HepG2 (cell line): Measurements from ENCODE around the gene CCL5. TPM values are rescaled to one million over a fixed set of nuclear protein-coding genes. Genes with fewer than 3 reads are reported as not detected.

Experiments used
- ATAC-seq: fragments of 200-7000 bp; cut with Tn5 transposase; 3 replicates; pipeline ENCODE4 v1.9.1; 2020; ENCODE audit warnings: mild to moderate bottlenecking, moderate library complexity
- BruUV-seq: library from RNA; stranded (reverse); fragments of 400-500 nt; replicated peaks from 2 replicates; lab custom pipeline; 2021; lab: Mats Ljungman, UMichigan
- CTCF ChIA-PET: fragments of 300-600 bp; formaldehyde crosslinking; extraction: SDS; loops from one replicate; lab custom pipeline; 2021; ENCODE audit warnings: low total read pairs, inconsistent platforms, low intra/inter-chr PET ratio; lab: Yijun Ruan, JAX
- POLR2A ChIA-PET: fragments of 350-600 bp; sonication (Branson Sonifier 250); formaldehyde crosslinking; loops from one replicate; lab custom pipeline; 2020; ENCODE audit warnings: antibody characterized with exemption, inconsistent platforms; lab: Yijun Ruan, JAX
- DNase-seq: peaks from one replicate; pipeline ENCODE4 v3.0.0-alpha.2; 2015; ENCODE audit warnings: low spot score
- FAIRE-seq: peaks from 3 replicates; lab custom pipeline; 2011; peaks lifted over from hg19 to GRCh38; lab: Jason Lieb, UNC
- H2AFZ ChIP-seq: one replicate; pipeline ENCODE4 v1.6.1; 2011; ENCODE audit warnings: low read length, inconsistent platforms
- H3K27ac ChIP-seq: fragments of 300-600 bp; 3 replicates; pipeline ENCODE4 v1.8.0; 2011; ENCODE audit warnings: mixed run types, mild to moderate bottlenecking, mixed read lengths, low read length, inconsistent platforms; ENCODE audit not compliant: insufficient read depth; ENCODE audit errors: extremely low read length
- H3K27me3 ChIP-seq, 2 experiments: fragments of 200-600 bp in 1 of 2; 2 replicates in 1 of 2; 3 replicates in 1 of 2; pipeline versions ENCODE4 v1.6.0 to v1.8.0; 2011; ENCODE audit warnings: low read length in 2 of 2, mild to moderate bottlenecking in 2 of 2, moderate library complexity in 2 of 2, inconsistent platforms in 1 of 2; ENCODE audit not compliant: insufficient read depth in 2 of 2, control insufficient read depth in 1 of 2
- H3K36me3 ChIP-seq, 2 experiments: fragments of 200-600 bp in 1 of 2; replicated peaks in 1 of 2; 2 replicates in 1 of 2; 3 replicates in 1 of 2; pipeline versions ENCODE4 v1.5.1 to v1.8.0; 2011; ENCODE audit warnings: low read length in 2 of 2, inconsistent platforms in 1 of 2; ENCODE audit not compliant: insufficient read depth in 2 of 2, control insufficient read depth in 1 of 2
- H3K4me1 ChIP-seq: 2 replicates; pipeline ENCODE4 v1.5.1; 2012; ENCODE audit warnings: low read length, inconsistent platforms; ENCODE audit not compliant: insufficient read depth
- H3K4me2 ChIP-seq: 2 replicates; pipeline ENCODE4 v1.6.0; 2011; ENCODE audit warnings: low read depth, low read length, inconsistent platforms
- H3K4me3 ChIP-seq, 3 experiments: fragments of 200-600 bp in 1 of 3; sonication (generic), shearing (Covaris generic) in 1 of 3; replicated peaks in 1 of 3; 2 replicates each; pipeline ENCODE4 v1.5.1; 2011 to 2016; ENCODE audit warnings: low read length in 3 of 3, inconsistent platforms in 2 of 3, low read depth in 2 of 3, mild to moderate bottlenecking in 2 of 3, control low read depth in 1 of 3, mixed read lengths in 1 of 3; ENCODE audit not compliant: insufficient read depth in 1 of 3
- H3K79me2 ChIP-seq: one replicate; pipeline ENCODE4 v1.6.1; 2011; ENCODE audit warnings: low read length, inconsistent platforms; ENCODE audit not compliant: insufficient read depth
- H3K9ac ChIP-seq: 2 replicates; pipeline ENCODE4 v1.6.0; 2011; ENCODE audit warnings: mild to moderate bottlenecking, low read depth, low read length, inconsistent platforms; ENCODE audit not compliant: insufficient read depth
- H3K9me3 ChIP-seq: 2 replicates; pipeline ENCODE4 v1.5.1; 2012; ENCODE audit warnings: mild to moderate bottlenecking, low read length
- H4K20me1 ChIP-seq: 2 replicates; pipeline ENCODE4 v1.6.0; 2011; ENCODE audit warnings: inconsistent platforms, mild to moderate bottlenecking, low read length, moderate library complexity; ENCODE audit not compliant: insufficient read depth
- CBX2 ChIP-seq, 2 experiments: fragments of 200-600 bp in 1 of 2; sonication (generic); formaldehyde crosslinking in 1 of 2; IDR thresholded peaks; 2 replicates each; pipeline versions ENCODE4 v1.7.0 to v1.8.1; 2018 to 2022; ENCODE audit warnings: low read depth in 2 of 2, low read length in 1 of 2, mild to moderate bottlenecking in 1 of 2, missing genetic modification reagents in 1 of 2
- ERF ChIP-seq: IDR thresholded peaks from 2 replicates; pipeline ENCODE4 v1.6.1; 2018; ENCODE audit warnings: missing biosample characterization, missing genetic modification reagents
- HNRNPL ChIP-seq: fragments of 200-400 bp; formaldehyde crosslinking; IDR thresholded peaks from 2 replicates; pipeline ENCODE4 v1.6.1; 2017; ENCODE audit warnings: mild to moderate bottlenecking, low read depth, low read length
- HOXA7 ChIP-seq: sonication (generic); formaldehyde crosslinking; IDR thresholded peaks from 2 replicates; pipeline ENCODE4 v1.8.1; 2022; ENCODE audit warnings: mild to moderate bottlenecking, missing genetic modification reagents, moderate library complexity
- ISL2 ChIP-seq: sonication (generic); formaldehyde crosslinking; IDR thresholded peaks from 2 replicates; pipeline ENCODE4 v1.5.0; 2020; ENCODE audit warnings: missing genetic modification reagents
- KAT8 ChIP-seq: IDR thresholded peaks from 2 replicates; pipeline ENCODE4 v1.6.1; 2016; ENCODE audit warnings: missing genetic modification reagents, missing compliant biosample characterization
- KDM6A ChIP-seq: IDR thresholded peaks from 2 replicates; pipeline ENCODE4 v1.6.1; 2016; ENCODE audit warnings: low read depth
- KMT2B ChIP-seq: IDR thresholded peaks from 2 replicates; pipeline ENCODE4 v1.6.1; 2016; ENCODE audit warnings: missing genetic modification reagents, missing compliant biosample characterization
- NPAS2 ChIP-seq: sonication (generic); formaldehyde crosslinking; IDR thresholded peaks from 2 replicates; pipeline ENCODE4 v1.8.0; 2022; ENCODE audit warnings: mild to moderate bottlenecking, missing genetic modification reagents, borderline replicate concordance
- SMARCE1 ChIP-seq: fragments of 450-650 bp; IDR thresholded peaks from 2 replicates; pipeline ENCODE4 v1.6.1; 2017; ENCODE audit warnings: borderline replicate concordance
- SOX13 ChIP-seq, 3 experiments: fragments of 450-650 bp in 1 of 3; sonication (generic) in 1 of 3; formaldehyde crosslinking in 1 of 3; IDR thresholded peaks in 2 of 3; conservative IDR thresholded peaks in 1 of 3; 2 replicates each; pipeline versions ENCODE4 v1.5.0 to v1.6.1; 2016 to 2020; ENCODE audit warnings: antibody characterized with exemption in 1 of 3, mild to moderate bottlenecking in 1 of 3, missing compliant biosample characterization in 1 of 3, missing genetic modification reagents in 1 of 3, moderate library complexity in 1 of 3
- TP53 ChIP-seq: sonication (generic); formaldehyde crosslinking; conservative IDR thresholded peaks from 2 replicates; pipeline ENCODE4 v1.4.0; 2020; ENCODE audit warnings: missing genetic modification reagents
- ZNF121 ChIP-seq: sonication (generic); formaldehyde crosslinking; IDR thresholded peaks from 2 replicates; pipeline ENCODE4 v1.5.0; 2020; ENCODE audit warnings: mild to moderate bottlenecking, missing genetic modification reagents
- ZNF44 ChIP-seq: sonication (generic); formaldehyde crosslinking; IDR thresholded peaks from 2 replicates; pipeline ENCODE4 v1.5.1; 2020; ENCODE audit warnings: mild to moderate bottlenecking, missing genetic modification reagents
- ZNF460 ChIP-seq: sonication (generic); formaldehyde crosslinking; IDR thresholded peaks from 2 replicates; pipeline ENCODE4 v1.5.1; 2020; ENCODE audit warnings: missing genetic modification reagents, mild to moderate bottlenecking, borderline replicate concordance
- ZNF549 ChIP-seq: sonication (generic); formaldehyde crosslinking; IDR thresholded peaks from 2 replicates; pipeline ENCODE4 v1.5.0; 2020; ENCODE audit warnings: missing genetic modification reagents
- ZNF556 ChIP-seq: sonication (generic); formaldehyde crosslinking; IDR thresholded peaks from 2 replicates; pipeline ENCODE4 v1.4.0; 2020; ENCODE audit warnings: mild to moderate bottlenecking, missing genetic modification reagents, borderline replicate concordance
- WGBS: methylation state at CpG from one replicate; pipeline ENCODE4 v1.1.6; 2017; ENCODE audit warnings: low lambda C conversion rate; 5-methylcytosine and 5-hydroxymethylcytosine counted together
- in situ Hi-C: cut with HindIII; loops from 2 replicates; pipeline ENCODE4 v1.10.0; 2017; ENCODE audit warnings: low pct_unique_long_range_greater_than_20kb; ENCODE audit not compliant: extremely low pct_ligation_motif_present
- intact Hi-C: fragments of 100-400 bp; cut with micrococcal nuclease; formaldehyde crosslinking; loops from one replicate; pipeline ENCODE4 v1.10.0; 2022; ENCODE audit not compliant: unreplicated experiment
- polyA plus RNA-seq, 8 experiments: library from polyadenylated mRNA; depleted of rRNA in 3 of 8; stranded (reverse) in 7 of 8; unstranded in 1 of 8; fragments of >200 nt; fragmentation: Illumina TruSeq in 4 of 8; extraction: Trizol in 4 of 8; gene quantifications; 2 replicates each; pipeline versions ENCODE4 v1.2.1 to v1.2.3, GENCODE V29; 2011 to 2016; ENCODE audit warnings: low read depth in 4 of 8, missing spikeins in 1 of 8, mixed read lengths in 1 of 8; ENCODE audit not compliant: insufficient read depth in 1 of 8
- total RNA-seq, 5 experiments: library from RNA; depleted of rRNA; stranded (reverse); fragments of >200 nt; fragmentation: Illumina TruSeq; extraction: Trizol; gene quantifications; 2 replicates each; pipeline ENCODE4 v1.2.3, GENCODE V29; 2016; ENCODE audit warnings: low read depth in 1 of 5
- TF ChIP-seq, protein P1 (sequence below): sonication (generic); formaldehyde crosslinking; IDR thresholded peaks from 2 replicates; pipeline ENCODE4 v1.9.0; 2021; ENCODE audit warnings: missing genetic modification reagents, borderline replicate concordance
- TF ChIP-seq, protein P2 (sequence below): sonication (generic); formaldehyde crosslinking; IDR thresholded peaks from 2 replicates; pipeline ENCODE4 v1.4.0; 2020; ENCODE audit warnings: missing genetic modification reagents

CCL5 gene
- total and polyA plus RNA-seq, 2 of the 13 experiments (the other 11 are each of a cell fraction or from before 2014, with no cell fraction given), result 0.13 to 0.29 TPM

DNA sequence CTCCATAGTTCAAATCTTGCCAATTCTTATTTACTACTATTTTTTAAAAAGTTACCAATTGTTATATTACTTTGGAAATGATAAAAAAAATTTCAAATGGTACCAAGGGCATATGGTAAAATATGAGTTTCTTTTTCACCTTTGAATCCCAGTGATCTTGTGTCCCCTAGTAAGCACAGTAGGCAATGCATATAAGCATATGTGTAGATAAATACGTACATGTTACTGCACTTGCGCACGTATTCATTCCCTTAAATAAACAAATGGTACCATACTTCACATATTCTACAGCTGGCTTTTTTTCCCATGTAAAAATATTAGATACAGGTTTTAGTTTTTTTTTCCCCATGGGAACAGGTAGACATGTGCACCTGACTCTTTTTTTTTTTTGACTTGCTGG is 39.1 kb downstream of the CCL5 start:
- ATAC-seq (no peak), FAIRE-seq (no peak), DNase-seq (no peak)
- peaks cover 26% of the 10 kb centered on the region for H3K4me1 ChIP-seq
- in situ Hi-C loops (no loop called here), intact Hi-C loops (no loop called here)
- 0 out of 2 replicates have a peak, but pooled peaks cover 5% of the 10 kb centered on the region for H4K20me1 ChIP-seq
- no peaks in the 10 kb centered on the region for H3K27me3 ChIP-seq
- no peaks in the 10 kb centered on the region for H3K79me2 ChIP-seq
- no peak overlapping the region for H3K27ac ChIP-seq
- ChIA-PET POLR2A (no interaction called here), CTCF (no interaction called here)
- no peak overlapping the region for H2AFZ ChIP-seq
- TF ChIP-seq TP53 (no peak), ZNF44 (no peak), HOXA7 (no peak), ZNF556 (CRISPR knock-in tag) (no peak), ERF (CRISPR knock-in tag) (no peak), ZNF549 (no peak), HNRNPL (no peak), ZNF460 (no peak), KAT8 (CRISPR knock-in tag) (no peak), KMT2B (no peak), KDM6A (CRISPR knock-in tag) (no peak), SOX13 (IDR thresholded peaks at IDR 0.05) (no peak), SOX13 (CRISPR knock-in tag; conservative IDR thresholded peaks at IDR 0.05 in 1 of 2, IDR thresholded peaks at IDR 0.05 in 1 of 2) (no peak), ZNF121 (CRISPR knock-in tag) (no peak), SMARCE1 (no peak), CBX2 (IDR thresholded peaks at IDR 0.05; ENCODE audit: low read depth, low read length) (no peak), CBX2 (CRISPR knock-in tag; IDR thresholded peaks at IDR 0.05; ENCODE audit: low read depth) (no peak), NPAS2 (no peak), ISL2 (no peak)
- TF ChIP-seq, protein P1, sequence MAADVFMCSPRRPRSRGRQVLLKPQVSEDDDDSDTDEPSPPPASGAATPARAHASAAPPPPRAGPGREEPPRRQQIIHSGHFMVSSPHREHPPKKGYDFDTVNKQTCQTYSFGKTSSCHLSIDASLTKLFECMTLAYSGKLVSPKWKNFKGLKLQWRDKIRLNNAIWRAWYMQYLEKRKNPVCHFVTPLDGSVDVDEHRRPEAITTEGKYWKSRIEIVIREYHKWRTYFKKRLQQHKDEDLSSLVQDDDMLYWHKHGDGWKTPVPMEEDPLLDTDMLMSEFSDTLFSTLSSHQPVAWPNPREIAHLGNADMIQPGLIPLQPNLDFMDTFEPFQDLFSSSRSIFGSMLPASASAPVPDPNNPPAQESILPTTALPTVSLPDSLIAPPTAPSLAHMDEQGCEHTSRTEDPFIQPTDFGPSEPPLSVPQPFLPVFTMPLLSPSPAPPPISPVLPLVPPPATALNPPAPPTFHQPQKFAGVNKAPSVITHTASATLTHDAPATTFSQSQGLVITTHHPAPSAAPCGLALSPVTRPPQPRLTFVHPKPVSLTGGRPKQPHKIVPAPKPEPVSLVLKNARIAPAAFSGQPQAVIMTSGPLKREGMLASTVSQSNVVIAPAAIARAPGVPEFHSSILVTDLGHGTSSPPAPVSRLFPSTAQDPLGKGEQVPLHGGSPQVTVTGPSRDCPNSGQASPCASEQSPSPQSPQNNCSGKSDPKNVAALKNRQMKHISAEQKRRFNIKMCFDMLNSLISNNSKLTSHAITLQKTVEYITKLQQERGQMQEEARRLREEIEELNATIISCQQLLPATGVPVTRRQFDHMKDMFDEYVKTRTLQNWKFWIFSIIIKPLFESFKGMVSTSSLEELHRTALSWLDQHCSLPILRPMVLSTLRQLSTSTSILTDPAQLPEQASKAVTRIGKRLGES (CRISPR knock-in tag), result no peak
- TF ChIP-seq, protein P2, sequence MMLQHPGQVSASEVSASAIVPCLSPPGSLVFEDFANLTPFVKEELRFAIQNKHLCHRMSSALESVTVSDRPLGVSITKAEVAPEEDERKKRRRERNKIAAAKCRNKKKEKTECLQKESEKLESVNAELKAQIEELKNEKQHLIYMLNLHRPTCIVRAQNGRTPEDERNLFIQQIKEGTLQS, result no peak
- H3K36me3 ChIP-seq, result peaks cover 17 to 74% of the 10 kb centered on the region in 2 experiments
- WGBS, result 80% methylated on average over 3 of the region's 3 CpGs
- no peak overlapping the region for H3K4me2 ChIP-seq
- BruUV-seq, result no TSS peak
- H3K9ac ChIP-seq, result no peak overlapping the region
- H3K9me3 ChIP-seq, result no peaks in the 10 kb centered on the region
- no peak overlapping the region for H3K4me3 ChIP-seq
